NCI-H2107 treated with DMSO at 0.1 percent for 48 hours (cell line): ENCODE data around the gene KCNJ18.
"Not testable (repeated sequence)": the region's sequence is repeated elsewhere in the genome, so short reads cannot be mapped to it uniquely, and the experiment has no call there.

ENCODE experiments used
- DNase-seq: peaks from one replicate; lab custom pipeline; 2025; ENCODE audit not compliant: unreplicated experiment; lab: John Stamatoyannopoulos, UW

Gene KCNJ18

GRCh38 chr17:21719511-21720226 lies 27.3 kb downstream of the KCNJ18 start:
- not testable (repeated sequence) for DNase-seq

- DNase-seq, result not testable (repeated sequence)
These were observed 28.2 kb downstream of the KCNJ18 start for GRCh38 chr17:21720566-21720965.

GRCh38 chr17:21722268-21722667 lies 29.9 kb downstream of the KCNJ18 start:
- not testable (repeated sequence) for DNase-seq

GRCh38 chr17:21724216-21725006 lies 32.1 kb downstream of the KCNJ18 start:
- not testable (repeated sequence) for DNase-seq

GRCh38 chr17:21731076-21731475 lies 38.8 kb downstream of the KCNJ18 start:
- not testable (repeated sequence) for DNase-seq

GRCh38 chr17:21733931-21734330 lies 41.6 kb downstream of the KCNJ18 start:
- DNase-seq, result not testable (repeated sequence)

GRCh38 chr17:21735814-21736213 lies 43.5 kb downstream of the KCNJ18 start:
- not testable (repeated sequence) for DNase-seq

- not testable (repeated sequence) for DNase-seq
These were observed 44.8 kb downstream of the KCNJ18 start for GRCh38 chr17:21737015-21737580.

GRCh38 chr17:21738241-21738640 lies 45.9 kb downstream of the KCNJ18 start:
- DNase-seq, result not testable (repeated sequence)

GRCh38 chr17:21738877-21739474 lies 46.7 kb downstream of the KCNJ18 start:
- DNase-seq, result not testable (repeated sequence)

- DNase-seq, result not testable (repeated sequence)
These were observed 47.2 kb downstream of the KCNJ18 start for GRCh38 chr17:21739485-21739884.

GRCh38 chr17:21740836-21741235 lies 48.5 kb downstream of the KCNJ18 start:
- not testable (repeated sequence) for DNase-seq

- not testable (repeated sequence) for DNase-seq
These were observed 49.2 kb downstream of the KCNJ18 start for GRCh38 chr17:21741520-21741919.

GRCh38 chr17:21742326-21742725 lies 50.0 kb downstream of the KCNJ18 start:
- no peak for DNase-seq

- not testable (repeated sequence) for DNase-seq
These were observed 51.8 kb downstream of the KCNJ18 start for GRCh38 chr17:21744151-21744550.

GRCh38 chr17:21744621-21745020 lies 52.3 kb downstream of the KCNJ18 start:
- DNase-seq, result not testable (repeated sequence)

- not testable (repeated sequence) for DNase-seq
These were observed 53.2 kb downstream of the KCNJ18 start for GRCh38 chr17:21745385-21746054.

- DNase-seq, result not testable (repeated sequence)
These were observed 54.1 kb downstream of the KCNJ18 start for GRCh38 chr17:21746415-21746814.

- DNase-seq, result not testable (repeated sequence)
These were observed 55.0 kb downstream of the KCNJ18 start for GRCh38 chr17:21747195-21747915.

- not testable (repeated sequence) for DNase-seq
These were observed 56.4 kb downstream of the KCNJ18 start for GRCh38 chr17:21748686-21749085.
